ENCODE measurements around the gene OR5A2. TPM values are rescaled to one million over a fixed set of nuclear protein-coding genes. Genes with fewer than 3 reads are reported as not detected.

Gene OR5A2
- total and polyA plus RNA-seq, 2 of the 8 experiments (the other 6 are each of a cell fraction or from before 2014, with no cell fraction given), result not detected

DNA sequence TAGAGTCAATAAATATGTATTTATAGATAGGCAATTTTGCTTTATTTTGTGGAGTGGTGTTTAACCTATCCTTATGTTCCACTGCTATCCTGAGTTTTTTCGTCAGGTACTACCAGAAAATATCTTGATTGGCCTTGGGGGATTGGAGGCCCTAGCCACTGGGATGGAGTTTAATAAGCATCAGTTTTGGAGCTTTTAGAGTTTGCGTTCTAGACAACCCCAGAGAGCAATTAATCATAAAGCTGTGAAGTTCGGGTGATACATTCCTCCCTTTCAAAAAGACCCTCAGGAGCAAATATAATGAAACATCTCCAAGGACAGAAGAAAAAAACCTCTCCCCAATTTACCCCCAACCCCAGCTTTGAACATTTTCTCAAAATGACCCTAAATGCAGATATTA, 10.0 kb upstream of the OR5A2 start, which contains the start of gene OR5A1:
Gene OR5A1 (plus strand): TSS at position 301 of the 400 bp plus-strand sequence. CDS start 6,700 bp downstream, outside the sequence.
- Histone ChIP-seq H2BK12ac (ENCODE audit: low read depth, low read length) (no peak within 1 kb of the TSS), H3K9me3 (ENCODE audit: insufficient read depth in 2 of 2, low read depth in 1 of 2, low read length in 1 of 2) (no peaks in the 10 kb centered on the region), H2AFZ (ENCODE audit: low read length) (no peak within 1 kb of the TSS), H4K8ac (ENCODE audit: extremely low read depth, insufficient read depth, low read length) (no peak within 1 kb of the TSS), H4K91ac (replicated peaks; ENCODE audit: insufficient read length, low read length) (no peak within 1 kb of the TSS), H3K4me1 (replicated peaks in 1 of 4; ENCODE audit: control insufficient read depth in 3 of 4, insufficient read depth in 4 of 4, low read length in 3 of 4) (no peaks in the 10 kb centered on the region), H2BK120ac (replicated peaks; ENCODE audit: low read depth, low read length) (no peak within 1 kb of the TSS), H2BK20ac (ENCODE audit: low read length) (no peak within 1 kb of the TSS), H4K20me1 (replicated peaks in 1 of 2; ENCODE audit: control insufficient read depth in 1 of 2, insufficient read depth in 2 of 2, low read length in 2 of 2) (no peaks in the 10 kb centered on the region), H3K4me2 (ENCODE audit: insufficient read depth in 1 of 2, low read depth in 2 of 2, low read length in 2 of 2) (no peak within 1 kb of the TSS), H3K18ac (ENCODE audit: extremely low read depth, low read length) (no peak within 1 kb of the TSS), H3K4me3 (ENCODE audit: extremely low read depth in 1 of 4, insufficient read depth in 2 of 4, low read depth in 3 of 4, low read length in 4 of 4) (no peak within 1 kb of the TSS), H3K27me3 (replicated peaks in 1 of 4; ENCODE audit: control insufficient read depth in 3 of 4, extremely low read depth in 1 of 4, insufficient read depth in 3 of 4, low read length in 3 of 4) (no peaks in the 10 kb centered on the region), H2AK5ac (ENCODE audit: low read depth, low read length) (no peak within 1 kb of the TSS), H3K14ac (ENCODE audit: insufficient read length) (no peak within 1 kb of the TSS), H2BK5ac (ENCODE audit: low read depth, low read length) (no peak within 1 kb of the TSS), H3K36me3 (ENCODE audit: control insufficient read depth in 2 of 4, insufficient read depth in 4 of 4, low read length in 3 of 4) (no peaks in the 10 kb centered on the region), H3K56ac (replicated peaks; ENCODE audit: insufficient read length, low read depth, low read length) (no peak within 1 kb of the TSS), H3K79me2 (ENCODE audit: control insufficient read depth in 1 of 2, insufficient read depth in 2 of 2, low read length in 2 of 2) (no peaks in the 10 kb centered on the region), H3K9ac (replicated peaks in 1 of 4; ENCODE audit: extremely low read depth in 1 of 4, low read depth in 3 of 4, low read length in 3 of 4) (no peak within 1 kb of the TSS), H3K23me2 (ENCODE audit: low read depth, low read length) (peaks cover 2% of the 10 kb centered on the region; the same call in 1 of the 2 replicates), H3K23ac (ENCODE audit: insufficient read length) (no peak within 1 kb of the TSS), H3K27ac (ENCODE audit: low read depth, low read length) (no peak within 1 kb of the TSS), H3K4ac (replicated peaks; ENCODE audit: insufficient read length, low read depth, low read length) (no peak within 1 kb of the TSS), H4K5ac (ENCODE audit: insufficient read length, low read depth, low read length) (no peak within 1 kb of the TSS), H3K79me1 (ENCODE audit: low read depth, low read length) (no peaks in the 10 kb centered on the region), H2BK15ac (ENCODE audit: low read length) (no peak within 1 kb of the TSS)
- FAIRE-seq (no peak), DNase-seq (ENCODE audit: low read depth in 1 of 2, low spot score in 2 of 2) (no peak)
- ChIA-PET POLR2A (ENCODE audit: partially characterized antibody) (no interaction called here), CTCF (ENCODE audit: partially characterized antibody) (interaction anchor here (0.7 to 2.1 kb wide), 7 partner anchors 12 to 265 kb away, joined by 3 to 6 read pairs (median 3); no protein-coding TSS in a partner anchor)
- TF ChIP-seq SP4 (IDR thresholded peaks at IDR 0.05; ENCODE audit: low read length), result no peak
- TF ChIP-seq, protein P1, sequence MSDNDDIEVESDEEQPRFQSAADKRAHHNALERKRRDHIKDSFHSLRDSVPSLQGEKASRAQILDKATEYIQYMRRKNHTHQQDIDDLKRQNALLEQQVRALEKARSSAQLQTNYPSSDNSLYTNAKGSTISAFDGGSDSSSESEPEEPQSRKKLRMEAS (IDR thresholded peaks at IDR 0.05), result no peak
- no peak for TF ChIP-seq CTBP2 (IDR thresholded peaks at IDR 0.05; ENCODE audit: borderline replicate concordance, insufficient read depth, insufficient read length, low read length)
- WGBS, 2 experiments (ENCODE audit: extremely low coverage in 1 of 2, insufficient coverage in 1 of 2, insufficient read length in 1 of 2, insufficient replicate concordance in 2 of 2, low coverage in 1 of 2, low lambda C conversion rate in 2 of 2, missing lambda C conversion rate in 1 of 2), result 81% methylated on average over 3 of the region's 3 CpGs; no CpG with 5 or more reads in 1 of the 2 experiments

All from H1 (cell line).